22Rv1 (cell line): ENCODE measurements around the gene SORCS2.

ENCODE experiments used
- H3K27ac ChIP-seq: fragments of 450-650 bp; 2 replicates; pipeline ENCODE4 v1.5.1; 2017
- ZFX ChIP-seq: fragments of 450-650 bp; IDR thresholded peaks from 2 replicates; pipeline ENCODE4 v1.6.1; 2017; ENCODE audit warnings: antibody characterized with exemption, borderline replicate concordance
- TF ChIP-seq, protein P1 (sequence below): fragments of 450-650 bp; IDR thresholded peaks from 2 replicates; pipeline ENCODE4 v1.5.1; 2017; ENCODE audit warnings: mild to moderate bottlenecking

The SORCS2 gene

DNA sequence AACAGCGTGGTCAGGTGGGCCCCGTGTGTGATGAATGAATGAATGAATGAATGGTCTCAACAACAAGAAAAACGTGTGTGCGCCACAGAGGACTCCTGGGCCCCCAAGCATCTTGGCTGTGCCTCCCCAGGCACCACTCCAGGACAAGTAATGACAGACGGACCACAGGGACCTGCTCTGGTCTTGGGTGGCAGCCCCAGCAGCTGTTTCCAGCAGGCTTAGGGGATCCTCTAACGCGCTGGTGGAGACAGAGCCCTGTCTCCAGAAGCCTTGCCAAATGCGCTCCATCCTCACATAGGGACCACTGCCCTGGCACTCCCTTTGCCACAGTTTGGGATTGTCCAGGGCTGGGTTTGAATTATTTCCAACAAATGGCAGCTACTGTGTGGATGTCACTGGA, 203.3 kb downstream of the SORCS2 start:
- TF ChIP-seq, protein P1, sequence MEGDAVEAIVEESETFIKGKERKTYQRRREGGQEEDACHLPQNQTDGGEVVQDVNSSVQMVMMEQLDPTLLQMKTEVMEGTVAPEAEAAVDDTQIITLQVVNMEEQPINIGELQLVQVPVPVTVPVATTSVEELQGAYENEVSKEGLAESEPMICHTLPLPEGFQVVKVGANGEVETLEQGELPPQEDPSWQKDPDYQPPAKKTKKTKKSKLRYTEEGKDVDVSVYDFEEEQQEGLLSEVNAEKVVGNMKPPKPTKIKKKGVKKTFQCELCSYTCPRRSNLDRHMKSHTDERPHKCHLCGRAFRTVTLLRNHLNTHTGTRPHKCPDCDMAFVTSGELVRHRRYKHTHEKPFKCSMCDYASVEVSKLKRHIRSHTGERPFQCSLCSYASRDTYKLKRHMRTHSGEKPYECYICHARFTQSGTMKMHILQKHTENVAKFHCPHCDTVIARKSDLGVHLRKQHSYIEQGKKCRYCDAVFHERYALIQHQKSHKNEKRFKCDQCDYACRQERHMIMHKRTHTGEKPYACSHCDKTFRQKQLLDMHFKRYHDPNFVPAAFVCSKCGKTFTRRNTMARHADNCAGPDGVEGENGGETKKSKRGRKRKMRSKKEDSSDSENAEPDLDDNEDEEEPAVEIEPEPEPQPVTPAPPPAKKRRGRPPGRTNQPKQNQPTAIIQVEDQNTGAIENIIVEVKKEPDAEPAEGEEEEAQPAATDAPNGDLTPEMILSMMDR: no peak
- TF ChIP-seq ZFX: no peak
- H3K27ac ChIP-seq: no peak overlapping the region

DNA sequence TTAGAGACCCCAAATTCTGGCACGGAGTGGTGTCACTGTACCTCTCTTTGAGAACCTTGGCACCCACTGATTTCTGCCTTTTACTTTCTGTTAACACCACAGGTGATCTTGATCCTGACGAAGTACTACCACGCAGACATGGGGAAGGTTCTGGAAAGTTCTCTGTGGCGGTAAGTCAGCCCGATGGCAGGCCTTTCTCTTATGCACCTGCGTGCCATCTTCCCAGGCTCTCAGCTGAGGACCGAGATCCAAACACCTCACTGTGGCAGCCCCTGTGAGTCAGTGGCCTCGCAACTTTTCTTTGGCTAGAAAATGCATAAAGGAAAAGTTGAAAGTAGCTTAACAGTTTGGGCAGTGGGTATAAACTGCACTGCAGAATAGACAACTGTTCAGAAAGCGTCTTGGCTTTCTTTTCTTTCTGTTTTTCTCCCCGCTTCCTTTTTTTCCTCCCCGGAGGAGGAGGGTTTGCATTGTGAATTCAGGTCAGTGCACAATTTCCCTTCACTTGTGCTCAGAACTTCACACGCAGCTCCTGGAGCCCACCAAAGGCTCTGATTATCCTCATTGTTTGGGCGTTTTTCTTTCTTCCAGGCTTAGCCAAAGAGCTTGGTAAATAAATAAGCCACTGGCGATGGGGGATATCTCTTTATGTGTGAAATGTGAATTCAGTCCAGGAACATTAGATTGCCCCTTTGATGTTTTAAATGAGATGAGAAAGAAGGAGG, 204.0 kb downstream of the SORCS2 start:
- H3K27ac ChIP-seq: no peak overlapping the region
- TF ChIP-seq ZFX: no peak
- TF ChIP-seq, protein P1: no peak

DNA sequence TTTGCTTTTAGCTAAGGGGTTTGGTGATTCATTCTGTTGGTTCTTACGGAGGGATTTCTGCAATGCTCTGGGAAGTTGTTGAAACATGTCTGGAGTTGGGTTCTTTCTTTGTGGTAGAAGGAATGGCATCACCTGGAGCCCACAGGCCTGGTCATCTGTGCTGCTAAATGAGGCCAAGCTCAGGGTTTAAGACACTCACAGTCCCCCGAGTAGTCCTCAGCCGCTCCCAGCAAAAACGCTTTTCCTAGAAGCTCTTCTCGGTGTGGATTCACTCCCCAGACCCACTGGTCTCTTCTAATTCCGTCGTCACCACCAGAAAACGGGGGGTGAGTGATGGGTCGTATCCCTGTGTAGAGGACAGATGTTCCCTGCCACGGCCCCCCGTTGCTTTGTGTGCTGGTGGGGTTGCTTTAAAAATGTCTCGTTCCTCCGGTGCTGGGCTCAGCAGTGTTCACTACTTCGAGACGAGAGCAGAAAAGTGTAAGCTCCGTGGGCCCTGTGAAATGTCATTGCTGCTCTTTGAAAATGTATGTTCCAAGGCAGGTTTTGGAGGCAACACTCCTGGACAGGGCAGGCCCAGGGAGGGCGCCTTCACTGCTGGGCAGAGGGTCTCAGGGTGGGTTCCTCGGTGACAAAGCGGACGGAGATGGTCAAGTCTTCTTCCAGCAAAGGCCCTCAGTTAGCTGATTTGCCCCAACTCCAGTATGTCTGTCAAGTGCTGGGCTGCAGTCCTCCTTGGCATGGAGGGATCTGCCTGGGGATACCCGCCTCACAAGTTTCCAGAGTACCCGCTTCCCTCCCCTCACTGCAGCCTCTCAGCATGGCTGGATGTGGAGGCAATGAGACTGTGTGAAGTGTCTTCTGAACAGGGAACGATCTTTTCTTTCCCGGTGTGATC, 205.1 kb downstream of the SORCS2 start:
- no peak for TF ChIP-seq ZFX
- TF ChIP-seq, protein P1: no peak
- H3K27ac ChIP-seq: no peak overlapping the region

DNA sequence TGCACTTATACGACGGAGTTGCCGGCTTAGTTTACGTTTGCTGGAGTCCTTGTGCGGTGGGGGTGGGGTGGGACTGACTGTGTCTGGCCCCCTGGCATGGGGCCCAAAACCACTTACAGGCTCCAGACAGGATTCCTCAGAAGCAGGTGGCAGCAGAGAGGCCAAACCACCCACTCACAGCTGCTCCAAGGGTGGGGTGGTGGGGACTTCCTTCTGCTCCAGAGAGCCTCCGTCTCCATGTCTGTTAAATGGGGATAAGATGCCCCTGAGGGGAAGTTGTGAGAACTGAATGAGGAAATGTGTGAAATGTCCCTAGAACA, 205.7 kb downstream of the SORCS2 start:
- H3K27ac ChIP-seq: no peak overlapping the region
- TF ChIP-seq ZFX: no peak
- TF ChIP-seq, protein P1: no peak

DNA sequence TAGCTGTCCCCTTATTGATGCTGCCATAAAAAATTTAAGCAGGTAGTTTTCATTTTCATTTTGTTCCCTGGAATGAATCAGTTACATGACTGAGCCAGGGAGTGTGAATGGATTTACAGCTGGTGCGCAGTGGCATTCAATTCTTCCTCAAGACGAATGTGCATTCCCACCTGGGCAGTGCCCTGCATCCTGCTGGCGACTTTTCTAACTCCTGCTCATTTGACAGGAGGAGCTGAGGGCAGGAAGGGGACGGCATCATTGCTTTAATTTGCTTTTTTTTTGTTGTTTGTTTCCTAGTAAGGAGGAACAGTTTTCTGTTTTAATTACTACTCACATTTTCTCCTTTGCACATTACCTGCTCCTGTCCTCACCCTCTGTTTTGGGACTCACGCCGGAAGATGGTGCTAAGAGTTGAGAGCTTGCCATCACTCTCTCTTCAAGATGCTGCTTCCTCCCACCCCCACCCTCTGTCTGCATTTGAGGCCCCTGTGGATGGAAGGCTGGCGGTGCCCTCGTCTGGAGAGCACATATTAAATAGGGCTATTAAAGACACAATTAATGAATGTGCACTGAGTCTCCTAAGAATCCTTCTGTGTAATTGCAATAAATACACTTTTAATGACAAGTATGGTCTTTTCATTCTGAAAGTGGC, 206.6 kb downstream of the SORCS2 start:
- no peak overlapping the region for H3K27ac ChIP-seq
- TF ChIP-seq, protein P1: no peak
- TF ChIP-seq ZFX: no peak

DNA sequence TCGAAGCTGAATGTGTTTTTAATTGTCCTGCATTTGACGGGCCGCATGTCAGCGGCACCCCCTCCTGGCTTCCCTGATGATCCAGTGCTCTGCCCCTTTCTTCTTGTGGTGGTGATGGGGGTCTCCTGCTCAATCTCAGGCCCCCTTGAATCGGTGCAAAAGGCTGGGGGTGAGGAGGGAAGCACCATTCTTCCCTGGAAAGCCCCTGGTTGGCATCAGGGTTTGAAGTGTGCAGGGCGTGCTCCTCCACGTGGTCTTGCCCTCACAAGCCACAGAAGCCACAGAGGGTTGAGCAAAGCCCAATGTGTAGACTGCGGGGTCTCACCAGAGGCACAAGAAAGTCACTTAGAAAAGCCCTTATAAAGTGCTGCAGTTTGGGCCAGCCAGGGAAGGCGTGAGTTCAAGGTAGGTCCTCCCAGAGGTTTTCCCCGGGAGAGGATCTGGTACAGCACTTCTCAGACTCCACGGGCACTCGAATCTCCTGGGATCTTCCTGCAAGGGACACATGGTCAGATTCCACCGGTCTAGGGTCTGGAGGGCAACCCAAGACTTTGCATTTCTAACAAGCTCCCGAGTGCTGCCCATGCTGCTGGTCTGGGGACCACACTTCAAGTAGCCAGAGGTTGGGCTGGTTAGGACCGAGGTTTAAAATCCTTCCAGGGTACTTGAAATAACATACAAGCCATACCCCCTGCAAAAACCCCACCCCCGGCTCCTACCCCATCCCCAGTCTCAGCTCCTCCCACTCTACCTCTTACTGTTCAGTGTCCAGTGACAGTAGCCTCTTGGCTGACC, 207.3 kb downstream of the SORCS2 start:
- TF ChIP-seq, protein P1: no peak
- TF ChIP-seq ZFX: no peak
- H3K27ac ChIP-seq: no peak overlapping the region
